CMK (cell line): ENCODE measurements around the gene FTH1.

Experiments used
- DNase-seq: peaks from one replicate; pipeline ENCODE4 v3.0.0-alpha.2; 2010; ENCODE audit warnings: low read depth

Gene FTH1

GRCh38 chr11:61948505-61948904 lies 18.9 kb downstream of the FTH1 start:
- DNase-seq, result no peak

DNA sequence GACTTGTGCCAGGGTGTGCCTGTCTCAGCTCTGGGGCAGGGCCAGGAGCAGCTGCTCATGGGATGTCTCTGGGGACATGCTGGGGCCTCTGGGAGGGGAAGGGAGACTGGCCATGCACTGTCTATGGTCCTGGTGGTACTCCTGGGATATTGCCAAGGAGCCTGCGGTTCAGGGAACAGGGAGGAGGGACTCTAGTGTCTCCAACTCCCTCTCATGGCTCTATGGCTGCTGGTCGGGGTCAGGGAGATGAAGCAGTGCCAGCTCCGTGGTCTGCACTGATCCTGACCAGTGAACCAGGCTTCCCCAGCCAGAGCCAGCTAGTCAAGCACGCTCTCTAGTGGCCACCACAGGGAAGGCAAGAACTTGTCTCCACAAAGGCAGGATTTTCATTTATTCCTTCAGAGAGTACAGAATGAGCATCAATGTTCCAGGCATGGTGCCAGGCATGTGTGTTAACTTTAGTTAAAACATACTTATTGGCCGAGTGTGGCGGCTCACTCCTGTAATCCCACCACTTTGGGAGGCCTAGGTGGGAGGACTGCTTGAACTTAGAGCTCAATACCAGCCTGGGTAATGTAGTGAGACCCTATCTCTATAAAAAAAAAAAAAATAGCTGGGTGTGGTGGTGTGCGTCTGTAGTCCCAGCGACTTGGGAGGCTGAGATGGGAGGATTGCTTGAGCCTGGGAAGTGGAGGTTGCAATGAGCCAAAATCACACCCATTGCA lies 19.8 kb downstream of the FTH1 start:
- peak; percentile 55 for DNase-seq

DNA sequence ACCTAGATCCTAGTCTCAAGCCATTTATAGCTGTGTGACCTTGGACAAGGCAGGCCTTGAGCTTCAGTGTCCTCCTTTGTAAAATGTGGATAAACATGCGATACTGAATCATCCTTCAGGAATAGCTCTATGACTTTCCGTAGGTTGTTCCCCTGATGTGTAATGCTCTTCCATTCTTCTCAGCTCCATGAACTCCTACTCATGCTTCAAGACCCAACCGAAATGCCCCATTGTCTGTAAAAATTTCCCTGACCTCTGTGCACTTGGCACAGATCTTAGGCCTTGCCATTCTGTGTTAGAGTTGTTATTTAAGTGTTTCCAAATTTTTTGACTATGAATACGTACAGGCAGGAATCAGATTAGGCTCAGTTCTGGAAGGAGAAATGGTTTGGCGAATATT lies 20.5 kb downstream of the FTH1 start:
- DNase-seq, result no peak

DNA sequence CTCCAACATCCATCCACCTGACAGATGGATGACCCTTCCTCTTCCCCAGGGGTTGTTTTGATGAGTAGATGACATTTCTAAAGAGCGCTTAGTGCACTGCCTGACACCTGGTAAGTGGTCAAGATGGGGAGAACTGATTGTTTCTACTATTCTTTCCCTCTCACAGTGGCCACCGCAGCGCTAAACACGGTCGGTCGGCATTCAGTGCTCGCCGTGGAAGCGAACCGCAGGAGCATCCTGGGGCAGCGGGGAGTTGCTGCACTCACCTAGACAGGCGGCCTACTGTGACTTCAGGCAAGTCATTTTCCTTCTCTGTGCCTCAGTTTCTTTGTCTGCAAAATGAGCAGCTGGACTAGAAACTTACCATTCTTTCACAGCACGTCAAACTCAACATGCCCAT lies 22.2 kb downstream of the FTH1 start:
- DNase-seq, result no peak

DNA sequence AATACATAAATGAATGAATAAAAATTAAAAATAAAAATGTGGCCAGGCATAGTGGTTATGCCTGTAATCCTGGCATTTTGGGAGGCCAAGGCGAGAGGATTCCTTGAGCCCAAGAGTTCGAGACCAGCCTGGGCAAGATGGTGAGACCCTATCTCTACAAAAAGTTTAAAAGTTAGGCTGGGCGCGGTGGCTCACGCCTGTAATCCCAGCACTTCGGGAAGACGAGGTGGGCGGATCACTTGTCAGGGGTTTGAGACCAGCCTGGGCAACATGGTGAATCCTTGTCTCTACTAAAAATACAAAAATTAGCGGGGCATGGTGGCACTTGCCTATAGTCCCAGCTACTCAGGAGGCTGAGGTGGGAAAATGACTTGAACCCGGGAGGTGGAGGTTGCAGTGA lies 27.0 kb downstream of the FTH1 start:
- no peak for DNase-seq

DNA sequence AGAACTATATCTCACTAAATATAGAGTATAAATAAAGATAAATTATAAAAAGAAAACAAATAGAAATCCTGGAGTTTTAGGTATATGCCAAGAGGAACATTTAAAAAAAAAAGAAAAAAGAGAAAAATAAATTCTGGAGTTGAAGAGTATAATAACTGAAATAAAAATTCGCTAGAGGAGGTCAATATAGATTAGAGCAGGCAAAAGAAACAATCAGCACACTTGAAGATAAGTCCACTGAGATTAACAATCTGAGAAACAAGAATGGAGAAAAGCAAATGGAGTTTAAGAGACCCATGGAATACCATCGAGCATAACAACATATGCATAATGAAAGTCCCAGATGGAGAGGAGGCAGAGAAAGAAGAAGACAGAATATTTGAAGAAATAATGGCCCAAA lies 31.6 kb downstream of the FTH1 start:
- no peak for DNase-seq

DNA sequence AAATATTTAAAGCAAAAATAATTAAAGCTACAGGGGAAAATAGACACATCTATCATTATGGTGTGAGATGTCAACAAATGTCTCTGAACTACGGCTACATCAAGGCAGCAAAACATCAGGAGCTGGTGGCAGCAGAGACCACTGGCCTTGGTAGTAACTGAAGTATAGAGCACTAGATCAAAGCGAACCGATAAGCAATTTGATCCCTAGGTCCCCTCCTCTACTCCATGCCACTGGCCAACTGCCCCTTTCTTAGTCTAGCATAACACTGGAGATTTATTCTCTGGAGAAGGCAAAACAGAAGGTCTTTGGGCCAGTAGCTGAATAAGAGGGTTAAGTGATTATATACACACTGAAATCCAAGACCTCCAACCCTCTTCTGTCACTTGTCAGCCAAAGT lies 36.5 kb downstream of the FTH1 start:
- no peak for DNase-seq

GRCh38 chr11:61928606-61929005 lies 38.8 kb downstream of the FTH1 start:
- DNase-seq, result no peak

DNA sequence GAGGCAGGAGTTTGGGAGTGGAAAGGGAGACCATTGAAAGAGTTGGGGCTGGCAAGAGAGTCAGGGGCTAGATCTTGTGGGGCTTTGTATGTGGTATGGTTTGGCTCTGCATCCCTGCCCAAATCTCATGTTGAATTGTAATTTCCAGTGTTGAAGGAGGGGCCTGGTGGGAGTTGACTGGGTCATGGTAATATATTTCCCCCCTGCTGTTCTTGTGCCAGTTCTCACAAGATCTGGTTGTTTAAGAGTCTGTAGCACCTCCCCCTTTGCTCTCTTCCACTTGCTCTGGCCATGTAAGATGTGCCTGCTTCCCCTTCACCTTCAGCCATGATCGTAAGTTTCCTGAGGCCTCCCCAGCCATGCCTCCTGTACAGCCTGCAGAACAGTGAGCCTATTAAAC lies 39.9 kb downstream of the FTH1 start:
- no peak for DNase-seq

- DNase-seq, result no peak
Observed at GRCh38 chr11:61926235-61926634, 41.2 kb downstream of the FTH1 start.

DNA sequence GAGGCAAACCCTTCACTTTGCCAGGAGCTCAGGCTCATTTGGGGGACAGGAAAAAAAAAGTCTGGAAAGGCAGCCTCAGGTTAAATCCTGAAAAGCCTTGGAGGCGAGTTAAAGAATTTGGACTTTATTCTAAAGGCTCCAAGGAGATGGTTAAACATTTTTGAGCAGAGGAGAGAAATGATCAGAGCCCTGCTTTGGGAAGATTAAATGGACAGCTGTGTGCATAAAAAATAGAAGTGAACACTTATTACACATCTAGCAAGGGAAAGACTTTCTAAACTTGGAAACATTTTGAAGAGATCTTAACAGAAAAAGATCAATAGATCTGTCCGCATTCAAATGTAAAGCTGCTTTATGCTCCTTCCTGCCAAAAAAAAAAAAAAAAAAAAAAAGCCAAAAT lies 41.7 kb downstream of the FTH1 start:
- DNase-seq, result no peak

DNA sequence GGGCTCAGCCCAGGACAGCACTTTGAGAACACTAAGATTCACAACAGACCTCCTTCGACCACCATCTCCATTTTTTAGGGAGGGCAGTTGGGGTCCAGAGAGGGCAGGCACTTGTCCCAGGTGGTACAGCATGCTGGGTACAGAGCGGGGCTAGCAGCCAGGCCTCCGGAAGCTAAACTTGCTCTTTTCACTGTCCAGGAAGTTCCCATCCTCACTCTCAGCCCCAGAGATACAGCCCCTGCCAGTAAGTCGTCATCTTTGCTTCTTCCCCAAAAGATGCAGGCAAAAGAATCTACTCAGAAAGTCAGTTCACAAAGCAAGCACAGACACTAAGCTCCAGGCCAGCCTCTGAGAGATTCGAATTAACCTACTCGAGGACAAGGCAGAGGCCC lies 43.4 kb downstream of the FTH1 start:
- no peak for DNase-seq

DNA sequence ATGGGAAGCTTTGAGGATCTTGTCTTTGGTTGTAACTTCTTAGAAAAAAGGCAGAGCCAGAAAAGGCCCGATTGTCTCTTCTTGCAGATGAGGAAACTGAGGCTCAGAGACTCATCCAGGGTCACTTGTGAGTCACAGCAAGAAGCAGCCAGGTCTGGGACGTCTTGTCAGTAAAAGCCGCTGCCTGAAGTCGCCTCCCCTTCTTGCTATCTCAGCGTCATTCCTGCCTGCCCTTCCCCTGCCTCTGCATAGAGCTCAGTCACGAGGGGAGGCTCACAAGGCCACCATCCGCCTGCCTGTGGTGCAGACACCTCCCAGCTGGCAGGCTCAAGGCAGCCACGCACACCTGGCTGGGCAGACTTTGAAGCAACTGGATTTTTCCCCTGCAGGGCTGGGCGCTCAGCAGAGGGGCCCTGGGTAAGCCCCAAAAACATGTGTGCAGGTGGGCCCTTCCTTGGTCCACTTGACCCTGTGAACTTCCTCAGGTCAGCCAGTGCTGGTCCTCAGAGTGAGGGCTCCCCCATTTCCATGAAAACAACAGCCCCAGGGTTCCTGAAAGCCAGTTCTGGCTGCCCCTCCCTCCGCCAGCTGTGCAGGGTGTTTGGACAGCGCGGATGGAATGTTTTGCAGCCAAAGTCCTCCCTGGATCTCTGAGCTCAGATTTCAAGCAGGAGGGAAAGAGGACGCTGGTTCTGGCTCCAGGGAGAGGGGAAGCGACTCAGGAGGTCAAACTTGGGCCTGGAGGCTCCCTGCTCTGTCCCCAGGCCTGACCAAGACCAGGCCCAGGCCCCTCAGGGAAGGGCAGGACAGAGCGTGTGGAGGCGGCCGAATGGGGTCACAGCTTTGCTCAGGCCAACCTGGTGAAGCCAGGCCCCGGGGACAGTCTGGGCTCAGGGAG lies 44.0 kb downstream of the FTH1 start:
- no peak for DNase-seq

GRCh38 chr11:61922539-61922938 lies 44.9 kb downstream of the FTH1 start:
- DNase-seq, result no peak

DNA sequence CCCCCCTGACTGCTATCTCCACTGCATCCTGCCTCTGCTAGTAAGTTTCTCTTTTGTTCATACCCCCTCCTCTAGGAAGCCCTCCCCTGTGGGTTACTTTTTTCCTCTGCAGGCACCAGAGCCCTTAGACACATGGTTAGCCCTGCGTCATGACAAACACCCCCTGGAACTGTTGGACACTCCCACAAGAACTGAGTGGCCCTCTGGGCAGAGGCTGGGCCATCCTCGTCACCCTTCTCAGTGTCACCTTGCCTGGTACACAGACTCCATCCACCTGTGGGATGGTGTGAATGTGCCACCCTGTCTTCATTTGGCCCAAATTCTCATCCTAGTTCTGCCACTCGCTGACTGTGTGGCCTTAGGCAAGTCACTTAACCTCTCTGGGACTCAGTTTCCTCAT lies 46.0 kb downstream of the FTH1 start:
- DNase-seq, result no peak

DNA sequence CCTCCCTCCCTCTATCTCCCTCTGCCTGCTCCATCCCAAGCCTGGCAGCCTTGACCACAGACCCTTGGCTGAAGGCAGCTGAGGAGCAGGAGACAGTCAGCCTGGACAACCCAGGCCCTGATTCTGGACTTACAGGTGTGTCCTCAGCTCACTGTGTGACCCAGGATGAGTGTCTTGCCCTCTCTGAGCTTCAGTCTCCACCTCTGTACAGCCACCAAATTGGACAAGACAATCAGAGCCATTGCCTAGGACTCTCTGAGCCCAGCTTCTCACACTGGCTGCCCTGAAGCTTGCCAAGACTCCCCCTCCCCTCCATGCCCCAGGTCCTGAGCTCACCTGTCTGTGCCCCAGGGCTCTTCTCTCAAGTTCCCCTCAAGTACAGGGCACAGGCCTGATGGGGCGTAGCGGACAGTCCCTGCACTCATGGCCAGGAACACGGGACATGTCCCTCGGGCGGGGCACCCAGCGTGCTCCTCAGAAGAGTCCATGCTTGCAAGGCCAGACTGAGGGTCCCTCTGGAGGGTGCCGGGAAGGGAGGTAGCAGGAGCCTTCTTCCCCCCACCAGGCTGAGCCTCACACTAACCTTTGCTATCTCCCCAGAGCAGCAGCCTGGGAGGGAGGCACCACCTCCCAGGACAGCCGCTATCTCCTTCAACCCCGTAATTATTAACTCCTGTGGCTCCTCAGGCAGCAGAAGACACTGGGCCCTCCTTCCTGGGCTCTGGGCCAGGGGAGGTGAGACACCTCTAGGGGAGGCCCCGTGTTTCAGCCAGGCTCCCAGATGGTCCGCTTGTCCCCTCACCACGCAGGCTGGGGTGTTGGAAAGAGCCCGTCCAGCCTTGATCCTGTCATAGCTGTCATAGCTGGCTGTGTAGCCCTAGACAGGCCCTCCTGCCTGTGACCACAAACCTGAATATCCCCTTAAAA lies 47.5 kb downstream of the FTH1 start:
- no peak for DNase-seq

DNA sequence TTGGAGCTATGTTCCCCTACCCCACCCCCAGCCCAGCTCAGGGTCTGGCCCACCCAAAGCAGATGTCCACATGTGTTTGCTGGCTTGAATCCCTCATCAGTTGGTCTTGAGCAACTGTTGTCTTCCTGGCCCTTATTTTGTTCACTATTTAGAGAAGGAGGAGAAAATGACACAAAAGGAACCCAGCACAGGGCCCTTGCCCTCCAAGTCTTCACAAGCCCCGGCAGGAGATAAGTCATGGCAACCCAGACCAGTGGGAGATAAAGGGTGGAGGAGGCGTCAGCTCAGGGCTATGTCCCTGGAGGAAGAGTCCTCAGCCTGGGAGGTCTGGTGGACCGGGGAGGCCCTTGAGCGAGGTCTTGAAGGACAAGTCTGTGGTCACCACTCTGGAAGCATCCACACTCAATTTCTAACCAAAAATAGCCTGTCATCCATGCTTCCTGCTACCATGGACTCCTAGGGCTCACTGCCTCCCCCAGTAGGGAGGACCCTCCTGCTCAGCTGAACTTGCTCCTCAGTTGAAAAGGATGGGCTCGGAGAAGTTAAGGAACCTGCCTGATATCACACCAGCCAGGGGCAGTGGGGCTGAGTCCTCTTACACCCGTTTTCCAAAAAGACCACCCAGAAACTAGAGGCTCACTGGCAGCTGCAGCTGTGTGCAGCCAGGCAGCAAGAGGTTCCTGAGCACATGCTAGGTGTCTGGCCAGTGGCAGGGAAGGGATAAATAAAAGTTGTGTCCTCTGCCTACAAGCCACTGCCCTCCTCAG lies 48.3 kb downstream of the FTH1 start:
- no peak for DNase-seq

DNA sequence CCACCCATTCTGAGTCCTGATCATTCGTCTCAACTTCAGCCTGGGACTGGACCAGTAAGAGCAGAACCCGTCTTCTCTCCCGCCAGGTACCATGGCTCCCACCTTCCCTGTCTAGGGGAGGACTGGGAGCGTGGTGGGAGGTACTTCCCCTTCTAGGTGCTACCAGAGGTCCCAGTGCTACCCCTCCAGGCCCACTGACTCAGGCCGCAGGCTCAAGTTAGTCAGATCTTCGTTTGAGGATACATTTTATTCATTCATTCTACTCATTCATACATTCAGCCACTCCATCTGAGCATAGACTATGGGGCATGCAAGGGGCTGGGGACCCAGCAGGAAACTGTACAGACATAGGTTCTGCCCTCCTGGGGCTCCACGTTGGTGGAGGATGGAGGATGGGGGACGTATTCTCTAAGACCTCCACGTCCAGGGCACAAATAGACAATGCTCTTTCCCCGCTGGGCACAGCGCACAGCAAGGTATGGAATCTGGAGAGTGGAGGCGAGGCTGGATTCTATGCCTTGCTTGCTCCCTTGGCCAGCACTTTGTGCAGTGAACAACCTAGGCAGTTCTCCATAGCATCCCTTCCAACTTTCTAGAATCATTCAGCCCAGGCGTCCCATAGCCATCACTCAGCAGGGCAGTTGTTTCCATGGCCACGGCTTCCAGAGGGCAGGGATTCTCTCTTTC lies 49.0 kb downstream of the FTH1 start:
- DNase-seq, result no peak

DNA sequence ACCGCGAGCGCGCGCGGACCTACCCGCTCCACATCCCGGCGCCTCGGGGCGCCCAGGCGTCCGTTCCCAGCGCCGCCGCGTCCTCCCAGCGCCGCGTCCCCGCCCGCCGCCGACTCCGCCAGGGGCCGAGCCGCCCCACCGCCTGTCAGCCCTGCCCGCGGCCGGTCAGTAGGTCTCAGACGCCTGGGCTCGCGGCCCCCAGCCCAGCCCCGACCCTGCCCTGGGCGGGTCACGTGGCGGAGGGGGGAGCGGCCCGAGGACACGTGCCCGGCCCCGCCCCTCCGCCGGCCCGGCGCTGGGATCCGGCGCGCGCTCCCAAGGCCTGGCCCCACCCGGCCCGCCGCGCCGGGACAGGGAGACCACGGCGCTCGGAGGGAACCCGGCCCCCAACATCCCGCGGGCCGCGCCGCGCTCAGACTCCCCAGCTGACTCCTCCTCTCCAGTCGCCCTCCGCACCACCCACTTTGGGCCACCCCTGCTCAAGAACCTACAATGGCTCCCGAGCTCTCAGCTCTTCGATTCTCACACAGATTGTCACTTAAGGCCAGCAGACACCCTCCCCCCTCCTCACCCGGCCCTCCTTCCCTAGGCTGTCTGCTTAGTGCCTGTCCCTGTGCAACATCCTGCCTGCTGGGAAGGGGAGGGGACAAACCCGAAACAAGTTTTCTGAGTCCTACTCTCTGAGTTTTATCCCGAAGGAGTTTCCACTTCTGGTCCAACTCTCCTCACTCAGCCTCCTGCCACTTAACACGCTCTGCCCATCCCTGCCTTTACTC lies 49.9 kb downstream of the FTH1 start, which contains the start of gene RAB3IL1:
Gene RAB3IL1, minus strand, starts transcription at position 233 of the 776 bp plus-strand sequence. Its CDS starts 199 bp downstream, at position 34.
- no peak for DNase-seq

GRCh38 chr11:61916737-61917333 lies 50.6 kb downstream of the FTH1 start:
- no peak for DNase-seq
